ENCODE results near the gene RNF128. TPM values are rescaled to one million over a fixed set of nuclear protein-coding genes. Genes with fewer than 3 reads are reported as not detected.

RNF128 gene
- total and polyA plus RNA-seq, 2 donors (not counting 1 experiment from before 2014, with no cell fraction given), result not detected

DNA sequence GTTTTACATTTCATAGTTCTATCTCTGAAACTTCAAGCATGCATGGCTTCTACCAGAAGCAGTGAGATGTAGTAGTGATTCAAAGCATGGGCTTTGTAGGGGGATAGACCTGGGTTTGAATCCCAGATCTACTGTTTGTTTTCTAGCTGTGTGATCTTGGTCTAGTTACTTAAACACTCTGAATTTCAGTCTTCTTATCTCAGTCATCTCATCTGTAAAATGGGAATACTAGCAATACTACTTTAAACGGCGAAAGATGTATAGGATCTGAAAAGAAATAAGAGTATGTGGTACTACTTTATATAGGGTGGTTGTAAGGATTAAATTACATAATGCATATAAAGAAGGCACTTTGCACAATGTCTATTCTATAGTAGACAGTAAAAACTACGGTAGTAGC, 20.0 kb upstream of the RNF128 start:
- Mint-ChIP-seq H3K27ac (no peak overlapping the region), H3K4me3 (no peak overlapping the region), H3K9me3 (ENCODE audit: insufficient read depth) (no peaks in the 10 kb centered on the region), H3K4me1 (no peaks in the 10 kb centered on the region), H3K27me3 (no peaks in the 10 kb centered on the region)
- no peak for ATAC-seq (ENCODE audit: low read depth)
- H3K36me3 ChIP-seq (replicated peaks in 1 of 2; ENCODE audit: control extremely low read depth in 1 of 2, control insufficient read depth in 1 of 2, extremely low read depth in 1 of 2, insufficient read depth in 2 of 2, low read length in 1 of 2), result no peaks in the 10 kb centered on the region
- CTCF ChIA-PET, result no interaction called here
- TF ChIP-seq, protein P1, sequence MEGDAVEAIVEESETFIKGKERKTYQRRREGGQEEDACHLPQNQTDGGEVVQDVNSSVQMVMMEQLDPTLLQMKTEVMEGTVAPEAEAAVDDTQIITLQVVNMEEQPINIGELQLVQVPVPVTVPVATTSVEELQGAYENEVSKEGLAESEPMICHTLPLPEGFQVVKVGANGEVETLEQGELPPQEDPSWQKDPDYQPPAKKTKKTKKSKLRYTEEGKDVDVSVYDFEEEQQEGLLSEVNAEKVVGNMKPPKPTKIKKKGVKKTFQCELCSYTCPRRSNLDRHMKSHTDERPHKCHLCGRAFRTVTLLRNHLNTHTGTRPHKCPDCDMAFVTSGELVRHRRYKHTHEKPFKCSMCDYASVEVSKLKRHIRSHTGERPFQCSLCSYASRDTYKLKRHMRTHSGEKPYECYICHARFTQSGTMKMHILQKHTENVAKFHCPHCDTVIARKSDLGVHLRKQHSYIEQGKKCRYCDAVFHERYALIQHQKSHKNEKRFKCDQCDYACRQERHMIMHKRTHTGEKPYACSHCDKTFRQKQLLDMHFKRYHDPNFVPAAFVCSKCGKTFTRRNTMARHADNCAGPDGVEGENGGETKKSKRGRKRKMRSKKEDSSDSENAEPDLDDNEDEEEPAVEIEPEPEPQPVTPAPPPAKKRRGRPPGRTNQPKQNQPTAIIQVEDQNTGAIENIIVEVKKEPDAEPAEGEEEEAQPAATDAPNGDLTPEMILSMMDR (IDR thresholded peaks at IDR 0.05), result no peak
- no peak for TF ChIP-seq EZH2 (IDR thresholded peaks at IDR 0.05; ENCODE audit: borderline replicate concordance, insufficient read depth, low read depth, low read length, poor library complexity, severe bottlenecking)
- H4K20me1 ChIP-seq (ENCODE audit: control insufficient read depth, insufficient read depth, low read length, poor library complexity, severe bottlenecking), result no peaks in the 10 kb centered on the region
- no peak for DNase-seq
- no CpG with 5 or more reads among the region's 3 CpGs for WGBS (ENCODE audit: insufficient coverage)
- no peak overlapping the region for H3K9ac ChIP-seq (ENCODE audit: low read length)
- H2AFZ ChIP-seq (ENCODE audit: insufficient read depth, low read depth, low read length, poor library complexity, severe bottlenecking), result no peak overlapping the region
- no peaks in the 10 kb centered on the region for H3K27me3 ChIP-seq (replicated peaks in 1 of 4; ENCODE audit: control extremely low read depth in 1 of 4, control insufficient read depth in 3 of 4, insufficient read depth in 4 of 4, low read length in 3 of 4)
- H3K9me3 ChIP-seq (ENCODE audit: control extremely low read depth in 1 of 3, control insufficient read depth in 2 of 3, insufficient read depth in 1 of 3, low read length in 2 of 3), result no peaks in the 10 kb centered on the region
- no peaks in the 10 kb centered on the region for H3K79me2 ChIP-seq (ENCODE audit: control insufficient read depth, insufficient read depth, low read length)
- POLR2A ChIA-PET, result no interaction called here
- no peak overlapping the region for H3K27ac ChIP-seq (ENCODE audit: low read length in 2 of 2)
- H3K4me1 ChIP-seq (ENCODE audit: control insufficient read depth in 2 of 2, insufficient read depth in 2 of 2, low read length in 2 of 2), result no peaks in the 10 kb centered on the region
- intact Hi-C loops (cut with micrococcal nuclease), result no loop called here
- no peak overlapping the region for H3K4me3 ChIP-seq (ENCODE audit: control extremely low read depth in 1 of 5, extremely low read depth in 1 of 5, insufficient read depth in 1 of 5, low read depth in 2 of 5, low read length in 4 of 5)
- no peak overlapping the region for H3K4me2 ChIP-seq (replicated peaks; ENCODE audit: low read depth, low read length, poor library complexity, severe bottlenecking)

GRCh38 chrX:106707771-106708454, 18.6 kb upstream of the RNF128 start:
- no peak overlapping the region for H3K4me2 ChIP-seq (replicated peaks; ENCODE audit: low read depth, low read length, poor library complexity, severe bottlenecking)
- intact Hi-C loops (cut with micrococcal nuclease), result no loop called here
- no peak overlapping the region for H3K27ac Mint-ChIP-seq
- no peaks in the 10 kb centered on the region for H3K36me3 ChIP-seq (replicated peaks in 1 of 2; ENCODE audit: control extremely low read depth in 1 of 2, control insufficient read depth in 1 of 2, extremely low read depth in 1 of 2, insufficient read depth in 2 of 2, low read length in 1 of 2)
- ATAC-seq (ENCODE audit: low read depth) (no peak), DNase-seq (no peak)
- ChIA-PET CTCF (no interaction called here), POLR2A (no interaction called here)
- no peaks in the 10 kb centered on the region for H4K20me1 ChIP-seq (ENCODE audit: control insufficient read depth, insufficient read depth, low read length, poor library complexity, severe bottlenecking)
- TF ChIP-seq, protein P1 (IDR thresholded peaks at IDR 0.05), result no peak
- TF ChIP-seq EZH2 (IDR thresholded peaks at IDR 0.05; ENCODE audit: borderline replicate concordance, insufficient read depth, low read depth, low read length, poor library complexity, severe bottlenecking), result no peak
- no peaks in the 10 kb centered on the region for H3K9me3 ChIP-seq (ENCODE audit: control extremely low read depth in 1 of 3, control insufficient read depth in 2 of 3, insufficient read depth in 1 of 3, low read length in 2 of 3)
- no CpG with 5 or more reads among the region's 3 CpGs for WGBS (ENCODE audit: insufficient coverage)
- no peaks in the 10 kb centered on the region for H3K79me2 ChIP-seq (ENCODE audit: control insufficient read depth, insufficient read depth, low read length)
- no peaks in the 10 kb centered on the region for H3K27me3 ChIP-seq (replicated peaks in 1 of 4; ENCODE audit: control extremely low read depth in 1 of 4, control insufficient read depth in 3 of 4, insufficient read depth in 4 of 4, low read length in 3 of 4)
- no peaks in the 10 kb centered on the region for H3K4me1 ChIP-seq (ENCODE audit: control insufficient read depth in 2 of 2, insufficient read depth in 2 of 2, low read length in 2 of 2)
- no peak overlapping the region for H3K9ac ChIP-seq (ENCODE audit: low read length)
- no peak overlapping the region for H3K4me3 ChIP-seq (ENCODE audit: control extremely low read depth in 1 of 5, extremely low read depth in 1 of 5, insufficient read depth in 1 of 5, low read depth in 2 of 5, low read length in 4 of 5)
- no peaks in the 10 kb centered on the region for H3K9me3 Mint-ChIP-seq (ENCODE audit: insufficient read depth)
- no peaks in the 10 kb centered on the region for H3K4me1 Mint-ChIP-seq
- no peak overlapping the region for H3K4me3 Mint-ChIP-seq
- H3K27ac ChIP-seq (ENCODE audit: low read length in 2 of 2), result no peak overlapping the region
- no peaks in the 10 kb centered on the region for H3K27me3 Mint-ChIP-seq
- no peak overlapping the region for H2AFZ ChIP-seq (ENCODE audit: insufficient read depth, low read depth, low read length, poor library complexity, severe bottlenecking)

All from B cell (primary cell).